A673 (cell line): Measurements from ENCODE around the gene S100A5. TPM values are rescaled to one million over a fixed set of nuclear protein-coding genes. Genes with fewer than 3 reads are reported as not detected.
A peak's percentile ranks its signal among the peaks of the same experiment; 100 is the strongest.

Experiments
- BruUV-seq: library from RNA; stranded (reverse); fragments of 400-500 nt; replicated peaks from 2 replicates; lab custom pipeline; 2021; lab: Mats Ljungman, UMichigan
- CTCF ChIA-PET: fragments of 300-600 bp; sonication (Branson Sonifier 250); formaldehyde crosslinking; loops from one replicate; lab custom pipeline; 2022; ENCODE audit warnings: antibody characterized with exemption; lab: Charles Lee
- POLR2A ChIA-PET: fragments of 300-600 bp; sonication (Branson Sonifier 250); formaldehyde crosslinking; loops from one replicate; lab custom pipeline; 2022; ENCODE audit warnings: antibody characterized with exemption; ENCODE audit not compliant: low non-redundant PET; lab: Charles Lee
- DNase-seq: peaks from one replicate; pipeline ENCODE4 v3.0.0-alpha.2; 2015; ENCODE audit warnings: low spot score
- H3K27ac ChIP-seq: fragments of 200-600 bp; sonication (generic); 2 replicates; pipeline ENCODE4 v1.5.1; 2016; ENCODE audit warnings: mixed run types, low read depth, mild to moderate bottlenecking, mixed read lengths, antibody characterized with exemption, low read length; ENCODE audit not compliant: poor library complexity, severe bottlenecking
- H3K27me3 ChIP-seq: fragments of 200-600 bp; sonication (generic); replicated peaks from 2 replicates; pipeline ENCODE4 v1.6.1; 2017; ENCODE audit warnings: mixed run types, low read depth, mild to moderate bottlenecking, mixed read lengths, antibody characterized with exemption, low read length; ENCODE audit not compliant: insufficient read depth, poor library complexity
- H3K36me3 ChIP-seq: fragments of 200-600 bp; sonication (generic); 2 replicates; pipeline ENCODE4 v1.6.1; 2016; ENCODE audit warnings: mixed run types, mild to moderate bottlenecking, mixed read lengths, antibody characterized with exemption, low read length; ENCODE audit not compliant: insufficient read depth, poor library complexity, severe bottlenecking
- H3K4me1 ChIP-seq: fragments of 200-600 bp; sonication (generic); 2 replicates; pipeline ENCODE4 v1.6.1; 2017; ENCODE audit warnings: mixed run types, mild to moderate bottlenecking, mixed read lengths, antibody characterized with exemption, low read length; ENCODE audit not compliant: insufficient read depth, poor library complexity, severe bottlenecking
- H3K4me3 ChIP-seq: fragments of 200-600 bp; sonication (generic); 2 replicates; pipeline ENCODE4 v1.5.1; 2016; ENCODE audit warnings: low read depth, mixed run types, mild to moderate bottlenecking, mixed read lengths, low read length; ENCODE audit not compliant: poor library complexity, severe bottlenecking
- H3K9me3 ChIP-seq: fragments of 200-600 bp; sonication (generic); 2 replicates; pipeline ENCODE4 v1.6.1; 2016; ENCODE audit warnings: mixed run types, low read depth, mild to moderate bottlenecking, mixed read lengths, antibody characterized with exemption, low read length; ENCODE audit not compliant: poor library complexity, severe bottlenecking
- CTCF ChIP-seq: fragments of 300-800, 200-600 bp; sonication (generic); conservative IDR thresholded peaks from 2 replicates; pipeline ENCODE4 v1.5.1; 2017; ENCODE audit warnings: low read depth, mild to moderate bottlenecking, antibody characterized with exemption, low read length, moderate library complexity, mixed read lengths
- EZH2 ChIP-seq: fragments of 200-600 bp; sonication (generic); IDR thresholded peaks from 2 replicates; pipeline ENCODE4 v1.6.1; 2017; ENCODE audit warnings: borderline replicate concordance, low read depth, mild to moderate bottlenecking, mixed read lengths, antibody characterized with exemption, low read length; ENCODE audit not compliant: poor library complexity, severe bottlenecking
- intact Hi-C: fragments of 100-400 bp; cut with micrococcal nuclease; formaldehyde crosslinking; loops from one replicate; pipeline ENCODE4 v1.10.0; 2022; ENCODE audit not compliant: unreplicated experiment
- total RNA-seq: library from RNA; stranded (reverse); gene quantifications from 2 replicates; pipeline ENCODE4 v1.2.3, GENCODE V29; 2021

S100A5 gene
- total RNA-seq, 1 experiment from 2014 or later, result not detected

DNA sequence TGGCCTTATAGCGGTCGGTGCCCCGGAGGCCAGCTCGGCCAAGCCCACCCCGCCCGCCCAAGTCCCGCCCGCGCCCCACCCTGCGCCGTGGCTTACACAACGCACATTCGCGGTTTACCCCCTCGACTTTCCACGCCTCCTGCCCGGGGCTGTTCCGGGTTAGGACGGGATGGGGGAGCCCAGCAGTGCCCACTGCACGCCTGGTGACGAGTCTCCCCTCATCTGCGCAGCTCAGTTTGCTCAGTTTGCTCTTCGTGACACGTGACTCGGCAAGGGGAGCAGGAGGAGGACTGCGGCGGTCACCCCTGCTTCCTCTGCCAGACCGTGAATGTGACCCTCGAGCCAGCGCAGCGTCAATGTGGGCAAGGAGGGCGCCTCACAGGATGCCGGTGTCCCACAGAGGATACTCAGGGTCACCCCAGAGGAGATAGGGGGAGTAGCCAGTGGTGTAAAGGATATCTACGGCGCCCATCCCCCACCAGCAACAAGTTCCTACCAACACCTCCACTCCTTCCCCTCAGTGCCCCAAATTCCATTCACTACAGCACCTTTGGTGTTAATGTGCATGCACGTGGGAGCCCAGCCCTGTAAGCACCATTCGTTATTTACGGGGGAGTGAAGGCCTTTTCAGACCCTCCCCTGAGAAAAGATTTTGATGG is 4.6 kb downstream of the S100A5 start:
- peak; percentile 57 for DNase-seq
- no TSS peak for BruUV-seq
- H3K36me3 ChIP-seq, result no peaks in the 10 kb centered on the region
- CTCF ChIA-PET, result interaction anchor here (1.6 kb wide), 1 partner anchor 32 kb away, joined by 5 read pairs; no protein-coding TSS in a partner anchor
- H3K27me3 ChIP-seq, result no peaks in the 10 kb centered on the region
- H3K27ac ChIP-seq, result peak overlapping the region; percentile 61
- POLR2A ChIA-PET, result no interaction called here
- H3K9me3 ChIP-seq, result no peaks in the 10 kb centered on the region
- H3K4me3 ChIP-seq, result peak overlapping the region; percentile 50
- H3K4me1 ChIP-seq, result peaks cover 34% of the 10 kb centered on the region
- intact Hi-C loops, result no loop called here
- TF ChIP-seq EZH2 (no peak), CTCF (no peak)

GRCh38 chr1:153535242-153536011 is 5.3 kb downstream of the S100A5 start, which contains the start of gene S100A6:
Gene S100A6, minus strand, starts transcription at chr1:153535991. Its CDS starts 652 bp downstream, at chr1:153535339.
- no peaks in the 10 kb centered on the region for H3K27me3 ChIP-seq
- H3K9me3 ChIP-seq, result no peaks in the 10 kb centered on the region
- no peak for DNase-seq
- peak within 1 kb of the TSS; percentile 50 for H3K4me3 ChIP-seq
- peak within 1 kb of the TSS; percentile 61 for H3K27ac ChIP-seq
- H3K36me3 ChIP-seq, result no peaks in the 10 kb centered on the region
- TF ChIP-seq CTCF (no peak), EZH2 (no peak)
- peaks cover 34% of the 10 kb centered on the region for H3K4me1 ChIP-seq
- ChIA-PET CTCF (interaction anchor here (1.6 kb wide), 1 partner anchor 33 kb away, joined by 5 read pairs; no protein-coding TSS in a partner anchor), POLR2A (no interaction called here)
- TSS peak; percentile 58 for BruUV-seq
- intact Hi-C loops, result no loop called here

- TF ChIP-seq CTCF, result no peak
- no peak for TF ChIP-seq EZH2
- H3K4me1 ChIP-seq, result peaks cover 34% of the 10 kb centered on the region
- CTCF ChIA-PET, result interaction anchor here (1.6 kb wide), 1 partner anchor 33 kb away, joined by 5 read pairs; no protein-coding TSS in a partner anchor
- no TSS peak for BruUV-seq
- no peaks in the 10 kb centered on the region for H3K36me3 ChIP-seq
- DNase-seq, result no peak
- H3K27me3 ChIP-seq, result no peaks in the 10 kb centered on the region
- POLR2A ChIA-PET, result no interaction called here
- no peaks in the 10 kb centered on the region for H3K9me3 ChIP-seq
- intact Hi-C loops, result loop anchor here (5.0 kb wide), 1 partner anchor 97 kb away; the partner anchor contains the start of gene CHTOP
- H3K4me3 ChIP-seq, result peak overlapping the region; percentile 50
- peak overlapping the region; percentile 17 for H3K27ac ChIP-seq
Observed at GRCh38 chr1:153534925-153535241, 5.9 kb downstream of the S100A5 start.
